Stimulated activated CD8-positive, alpha-beta memory T cell treated with anti-CD3 and anti-CD28 coated beads, Interleukin-12 subunit alpha, Interleukin-12 subunit beta, amount 100 ng/mL, for 4 hours (primary cell): Measurements from ENCODE around the gene SMG1.
A peak's percentile ranks its signal among the peaks of the same experiment; 100 is the strongest.
"Not testable (repeated sequence)": the region's sequence is repeated elsewhere in the genome, so short reads cannot be mapped to it uniquely, and the experiment has no call there.

Experiments used
- DNase-seq: peaks from one replicate; pipeline ENCODE4 v3.0.0-alpha.2; 2020; ENCODE audit warnings: low read depth

The SMG1 gene

DNA sequence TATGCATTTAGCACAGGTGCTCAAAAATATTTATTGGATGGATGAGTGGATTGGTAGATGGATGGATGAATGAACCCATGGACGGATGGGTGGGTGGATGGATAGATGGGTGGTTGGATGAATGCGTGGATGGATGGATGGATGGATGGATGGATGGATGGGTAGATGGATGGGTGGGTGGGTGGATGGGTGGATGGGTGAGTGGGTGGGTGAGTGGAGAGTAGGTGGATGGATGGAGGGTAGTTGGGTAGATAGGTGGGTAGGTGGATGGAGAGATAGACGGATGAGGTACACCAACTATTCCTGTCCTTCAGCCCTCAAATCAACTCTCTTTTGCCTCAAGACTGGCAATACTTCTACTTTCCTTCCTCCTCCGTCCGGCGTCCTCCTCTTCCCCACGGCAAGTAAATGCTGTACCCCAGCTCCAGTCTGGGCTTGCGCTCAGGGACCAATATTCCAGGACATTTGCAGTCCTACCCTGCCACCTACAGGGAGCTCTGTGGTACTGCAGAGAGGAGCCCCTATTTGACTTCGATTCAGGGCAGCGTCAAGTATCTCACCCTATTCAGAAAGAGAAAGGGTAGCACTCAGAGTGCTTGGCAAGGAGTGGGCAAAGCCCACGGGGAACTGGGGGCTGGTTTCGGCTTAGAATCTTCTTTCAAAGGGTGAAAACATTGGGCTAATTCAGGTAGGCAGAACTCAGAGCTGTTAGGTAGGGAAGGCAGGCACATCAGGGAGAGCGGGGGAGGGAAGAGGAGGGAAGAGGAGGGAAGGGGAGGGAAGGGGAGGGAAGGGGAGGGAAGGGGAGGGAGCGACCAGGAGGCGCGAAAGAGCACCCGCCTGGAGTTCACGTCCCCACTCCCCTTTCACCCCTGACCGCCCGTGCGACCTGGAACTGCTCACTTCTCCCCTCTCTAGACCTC lies 166.3 kb downstream of the SMG1 start:
- DNase-seq: peak; percentile 17

DNA sequence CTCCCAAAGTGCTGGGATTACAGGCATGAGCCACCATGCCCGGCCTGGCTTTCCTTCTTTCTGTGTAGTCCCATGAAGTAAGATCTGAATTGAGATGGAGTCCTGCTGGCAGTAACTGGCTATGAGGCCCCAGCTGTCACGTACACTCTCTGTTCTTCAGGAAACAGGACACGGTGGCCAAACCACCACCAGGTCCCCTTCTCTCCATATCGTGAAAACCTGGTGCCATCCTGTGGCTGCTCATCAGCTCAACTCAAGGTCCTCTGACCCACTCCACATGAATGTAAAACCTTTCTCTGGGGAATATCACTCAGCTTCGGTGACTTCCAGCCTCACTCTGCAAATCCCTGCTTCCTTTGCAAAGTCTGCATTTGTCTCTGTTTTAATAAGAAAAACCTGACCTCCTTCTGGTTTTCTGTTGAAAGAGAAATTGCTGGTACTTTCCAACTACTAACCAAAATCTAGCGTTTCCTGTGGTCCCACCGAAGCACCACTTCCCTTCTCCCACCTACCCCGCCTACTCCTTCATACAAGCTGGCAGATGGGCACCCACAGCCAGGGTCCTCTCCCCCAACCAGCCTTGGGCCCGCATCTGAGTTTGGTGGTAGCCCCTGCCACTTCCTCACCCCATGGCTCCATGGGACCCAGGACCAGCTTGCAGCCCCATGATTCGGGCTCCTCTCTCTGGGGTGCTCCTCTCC lies 168.1 kb downstream of the SMG1 start:
- DNase-seq: not testable (repeated sequence)

DNA sequence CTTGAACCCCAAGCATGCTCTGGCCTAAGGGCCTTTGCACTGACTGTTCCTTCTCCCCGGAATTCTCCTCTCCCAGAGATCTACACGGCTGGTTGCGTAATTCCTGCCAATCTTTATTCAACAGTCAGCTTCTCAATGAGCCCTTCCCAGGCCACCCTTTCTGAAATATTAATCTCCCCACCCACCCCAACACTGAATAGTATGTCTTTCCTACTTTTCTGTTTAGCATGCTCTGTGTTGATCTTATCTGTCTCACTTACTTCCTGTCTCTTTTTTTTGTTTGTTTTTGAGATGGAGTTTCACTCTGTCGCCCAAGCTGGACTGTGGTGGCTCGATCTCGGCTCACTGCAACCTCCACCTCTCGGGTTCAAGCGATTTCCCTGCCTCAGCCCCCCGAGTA lies 169.6 kb downstream of the SMG1 start:
- not testable (repeated sequence) for DNase-seq
